H9 (cell line): ENCODE measurements around the gene APAF1. TPM values are rescaled to one million over a fixed set of nuclear protein-coding genes. Genes with fewer than 3 reads are reported as not detected.

Experiments
- DNase-seq: peaks from one replicate; pipeline ENCODE4 v3.0.0-alpha.2; 2017
- H2AFZ ChIP-seq: one replicate; pipeline ENCODE4 v1.6.1; 2013; ENCODE audit warnings: mild to moderate bottlenecking, low read length, control low read depth, moderate library complexity
- H2AK5ac ChIP-seq: 2 replicates; pipeline ENCODE4 v1.6.1; 2013; ENCODE audit warnings: low read length, control low read depth, mixed read lengths; ENCODE audit not compliant: insufficient read length
- H2BK120ac ChIP-seq: one replicate; pipeline ENCODE4 v1.6.1; 2013; ENCODE audit warnings: low read depth, mild to moderate bottlenecking, low read length, control low read depth, inconsistent platforms; ENCODE audit not compliant: poor library complexity, severe bottlenecking
- H2BK12ac ChIP-seq: 2 replicates; pipeline ENCODE4 v1.6.1; 2013; ENCODE audit warnings: low read length, control low read depth, mixed read lengths, low read depth; ENCODE audit not compliant: insufficient read length
- H2BK15ac ChIP-seq: 2 replicates; pipeline ENCODE4 v1.6.1; 2013; ENCODE audit warnings: low read depth, low read length, control low read depth
- H2BK20ac ChIP-seq: one replicate; pipeline ENCODE4 v1.6.1; 2013; ENCODE audit warnings: low read depth, mild to moderate bottlenecking, low read length, control low read depth, inconsistent platforms; ENCODE audit not compliant: poor library complexity, severe bottlenecking
- H2BK5ac ChIP-seq: 2 replicates; pipeline ENCODE4 v1.6.1; 2013; ENCODE audit warnings: low read length, control low read depth, mixed read lengths; ENCODE audit not compliant: insufficient read length
- H3K14ac ChIP-seq: 2 replicates; pipeline ENCODE4 v1.6.1; 2013; ENCODE audit warnings: low read length, control low read depth; ENCODE audit not compliant: insufficient read depth
- H3K18ac ChIP-seq: 2 replicates; pipeline ENCODE4 v1.6.1; 2013; ENCODE audit warnings: low read depth, mild to moderate bottlenecking, mixed read lengths, low read length, control low read depth; ENCODE audit not compliant: insufficient read length
- H3K23ac ChIP-seq: 2 replicates; pipeline ENCODE4 v1.6.1; 2013; ENCODE audit warnings: low read length, control low read depth, mixed read lengths, low read depth; ENCODE audit not compliant: insufficient read length
- H3K23me2 ChIP-seq: 2 replicates; pipeline ENCODE4 v1.6.1; 2013; ENCODE audit warnings: low read depth, mild to moderate bottlenecking, mixed read lengths, low read length, control low read depth; ENCODE audit not compliant: insufficient read length, poor library complexity, severe bottlenecking
- H3K27ac ChIP-seq: 2 replicates; pipeline ENCODE4 v1.5.1; 2013; ENCODE audit warnings: low read length, control low read depth, mixed read lengths, low read depth; ENCODE audit not compliant: insufficient read length
- H3K27me3 ChIP-seq: 2 replicates; pipeline ENCODE4 v1.6.1; 2013; ENCODE audit warnings: low read length, control low read depth, inconsistent platforms; ENCODE audit not compliant: insufficient read depth
- H3K4ac ChIP-seq: 2 replicates; pipeline ENCODE4 v1.6.1; 2013; ENCODE audit warnings: low read depth, mild to moderate bottlenecking, control low read depth, inconsistent platforms, low read length, moderate library complexity
- H3K4me1 ChIP-seq: 2 replicates; pipeline ENCODE4 v1.6.1; 2013; ENCODE audit warnings: low read length, control low read depth, inconsistent platforms; ENCODE audit not compliant: insufficient read depth
- H3K4me2 ChIP-seq: 2 replicates; pipeline ENCODE4 v1.6.1; 2013; ENCODE audit warnings: low read length, control low read depth, mixed read lengths; ENCODE audit not compliant: insufficient read length, insufficient read depth
- H3K56ac ChIP-seq: 2 replicates; pipeline ENCODE4 v1.6.1; 2013; ENCODE audit warnings: low read depth, mild to moderate bottlenecking, mixed read lengths, low read length, control low read depth; ENCODE audit not compliant: insufficient read length
- H3K79me1 ChIP-seq: 2 replicates; pipeline ENCODE4 v1.6.1; 2013; ENCODE audit warnings: low read depth, mild to moderate bottlenecking, moderate library complexity, low read length, control low read depth, inconsistent platforms; ENCODE audit not compliant: insufficient read depth, poor library complexity, severe bottlenecking
- H3K79me2 ChIP-seq: 2 replicates; pipeline ENCODE4 v1.6.1; 2013; ENCODE audit warnings: low read length, control low read depth, inconsistent platforms; ENCODE audit not compliant: insufficient read depth
- H3K9ac ChIP-seq: 2 replicates; pipeline ENCODE4 v1.6.1; 2013; ENCODE audit warnings: low read length, control low read depth, mixed read lengths; ENCODE audit not compliant: insufficient read length; ENCODE audit errors: extremely low read depth
- H3K9me3 ChIP-seq: one replicate; pipeline ENCODE4 v1.6.1; 2013; ENCODE audit warnings: low read depth, low read length, inconsistent platforms; ENCODE audit not compliant: control insufficient read depth
- H3T11ph ChIP-seq: one replicate; pipeline ENCODE4 v1.6.1; 2013; ENCODE audit warnings: mild to moderate bottlenecking, low read length, control low read depth, inconsistent platforms
- H4K20me1 ChIP-seq: one replicate; pipeline ENCODE4 v1.6.1; 2013; ENCODE audit not compliant: control insufficient read depth, insufficient read length, insufficient read depth
- H4K5ac ChIP-seq: 2 replicates; pipeline ENCODE4 v1.6.1; 2013; ENCODE audit warnings: low read depth, mild to moderate bottlenecking, mixed read lengths, low read length, control low read depth; ENCODE audit not compliant: insufficient read length
- H4K8ac ChIP-seq: replicated peaks from 2 replicates; pipeline ENCODE4 v1.6.1; 2013; ENCODE audit warnings: low read length, control low read depth, mixed read lengths, low read depth; ENCODE audit not compliant: insufficient read length
- H4K91ac ChIP-seq: 2 replicates; pipeline ENCODE4 v1.6.1; 2013; ENCODE audit warnings: low read depth, mild to moderate bottlenecking, moderate library complexity, mixed read lengths, low read length, control low read depth; ENCODE audit not compliant: insufficient read length
- H3K27ac Mint-ChIP-seq, 3 experiments: 2 replicates in 2 of 3; 3 replicates in 1 of 3; pipeline ENCODE4 v1.8.0; 2020 to 2021; ENCODE audit warnings: mixed read lengths in 3 of 3, mild to moderate bottlenecking in 1 of 3, moderate library complexity in 1 of 3
- H3K27me3 Mint-ChIP-seq: 2 replicates; pipeline ENCODE4 v1.8.0; 2021; ENCODE audit warnings: low read depth, mild to moderate bottlenecking, moderate library complexity, mixed read lengths
- H3K36me3 Mint-ChIP-seq, 3 experiments: 2 replicates in 2 of 3; 3 replicates in 1 of 3; pipeline ENCODE4 v1.8.0; 2020 to 2021; ENCODE audit warnings: low read depth in 3 of 3, mixed read lengths in 3 of 3; ENCODE audit not compliant: insufficient read depth in 1 of 3
- H3K4me1 Mint-ChIP-seq, 2 experiments: 2 replicates each; pipeline ENCODE4 v1.8.0; 2020; ENCODE audit warnings: mixed read lengths in 2 of 2
- H3K4me3 Mint-ChIP-seq, 2 experiments: 2 replicates in 1 of 2; 3 replicates in 1 of 2; pipeline ENCODE4 v1.8.0; 2020 to 2021; ENCODE audit warnings: mild to moderate bottlenecking in 2 of 2, mixed read lengths in 2 of 2, moderate library complexity in 1 of 2
- H3K9me3 Mint-ChIP-seq, 2 experiments: 2 replicates in 1 of 2; 3 replicates in 1 of 2; pipeline ENCODE4 v1.8.0; 2020; ENCODE audit warnings: mild to moderate bottlenecking in 2 of 2, mixed read lengths in 2 of 2, moderate library complexity in 1 of 2
- CTCF ChIP-seq: fragments of 200-600 bp; sonication (generic); conservative IDR thresholded peaks from 3 replicates; pipeline ENCODE4 v1.8.0; 2021; ENCODE audit warnings: antibody characterized with exemption, mild to moderate bottlenecking
- WGBS: extraction: QIAGEN DNeasy Blood & Tissue Kit; methylation state at CpG from one replicate; pipeline ENCODE4 v1.1.7; 2013; ENCODE audit warnings: missing lambda C conversion rate, low lambda C conversion rate, mixed read lengths; ENCODE audit not compliant: insufficient read length; ENCODE audit errors: extremely low coverage; 5-methylcytosine and 5-hydroxymethylcytosine counted together
- total RNA-seq: library from RNA; stranded (reverse); gene quantifications from 2 replicates; pipeline ENCODE4 v1.2.1, GENCODE V29; 2021

The APAF1 gene
- total RNA-seq, 1 experiment from 2014 or later = 16.5 TPM

DNA sequence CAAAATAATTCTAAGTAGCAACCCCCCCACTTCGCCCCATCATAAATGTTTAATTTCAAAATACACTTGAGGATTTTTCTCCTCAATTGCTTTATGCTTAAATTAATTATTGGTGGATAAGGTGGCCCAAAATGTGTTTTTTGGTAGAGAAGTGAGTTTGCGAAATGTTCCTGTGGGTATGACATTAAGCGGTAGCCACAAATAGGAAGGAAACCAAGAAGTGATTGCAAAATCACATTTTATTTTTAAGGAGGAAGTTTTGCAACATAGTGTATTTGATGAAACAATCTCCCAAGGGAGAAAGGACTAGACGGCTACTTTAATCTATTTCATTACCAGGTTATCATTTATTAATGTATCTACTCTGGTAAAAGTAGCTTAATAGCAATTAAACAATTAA is 26.1 kb upstream of the APAF1 start:
- Histone ChIP-seq H2BK5ac (no peak overlapping the region), H4K5ac (no peak overlapping the region), H3K9me3 (no peaks in the 10 kb centered on the region), H2AFZ (no peak overlapping the region), H2BK15ac (no peak overlapping the region), H3K18ac (no peak overlapping the region), H3K79me2 (no peaks in the 10 kb centered on the region), H2BK120ac (no peak overlapping the region), H3K27ac (no peak overlapping the region), H3K23ac (no peak overlapping the region), H4K8ac (no peak overlapping the region), H3K4ac (no peak overlapping the region), H3K56ac (no peak overlapping the region), H2AK5ac (no peak overlapping the region), H4K20me1 (no peaks in the 10 kb centered on the region), H2BK20ac (no peak overlapping the region), H3T11ph (no peak overlapping the region), H3K9ac (no peak overlapping the region), H3K27me3 (no peaks in the 10 kb centered on the region), H2BK12ac (no peak overlapping the region), H3K4me1 (no peaks in the 10 kb centered on the region), H4K91ac (no peak overlapping the region), H3K4me2 (no peak overlapping the region), H3K23me2 (no peaks in the 10 kb centered on the region), H3K79me1 (no peaks in the 10 kb centered on the region), H3K14ac (no peak overlapping the region)
- Mint-ChIP-seq H3K27me3 (no peaks in the 10 kb centered on the region), H3K36me3 (no peaks in the 10 kb centered on the region), H3K27ac (no peak overlapping the region), H3K4me3 (no peak overlapping the region), H3K9me3 (no peaks in the 10 kb centered on the region), H3K4me1 (no peaks in the 10 kb centered on the region)
- no CpG with 5 or more reads among the region's 4 CpGs for WGBS
- TF ChIP-seq CTCF = no peak
- DNase-seq = no peak
